ENCODE data around the gene GPR153. TPM values are rescaled to one million over a fixed set of nuclear protein-coding genes. Genes with fewer than 3 reads are reported as not detected.

The GPR153 gene
- total RNA-seq, 4 donors from 2014 or later: 6.2 to 17.3 (median 11.7) TPM

GRCh38 chr1:6243053-6243834 is 17.7 kb downstream of the GPR153 start:
- no peak overlapping the region for H3K4me3 ChIP-seq (ENCODE audit: low read depth, poor library complexity, severe bottlenecking)
- TF ChIP-seq CTCF (IDR thresholded peaks at IDR 0.05): no peak
- TF ChIP-seq POLR2A (IDR thresholded peaks at IDR 0.05): no peak
- intact Hi-C loops (cut with DNase I; ENCODE audit: low total_unique reads): loop anchor here (5.0 to 10.0 kb wide), 2 partner anchors 131 to 188 kb away; no protein-coding TSS in a partner anchor
- WGBS, 2 donors: 26 to 28% methylated on average over 12 to 18 of the region's 20 CpGs
- no peak for DNase-seq (ENCODE audit: low spot score in 2 of 2)

GRCh38 chr1:6241887-6242740 is 18.8 kb downstream of the GPR153 start:
- DNase-seq (ENCODE audit: low spot score in 2 of 2): no peak
- intact Hi-C loops (cut with DNase I; ENCODE audit: low total_unique reads): loop anchor here (5.0 to 10.0 kb wide), 2 partner anchors 130 to 187 kb away; no protein-coding TSS in a partner anchor
- no peak for TF ChIP-seq CTCF (IDR thresholded peaks at IDR 0.05)
- TF ChIP-seq POLR2A (IDR thresholded peaks at IDR 0.05): no peak
- no peak overlapping the region for H3K4me3 ChIP-seq (ENCODE audit: low read depth, poor library complexity, severe bottlenecking)
- 1 to 4% methylated on average over 31 to 35 of the region's 99 CpGs for WGBS, 2 donors

- DNase-seq (ENCODE audit: low spot score in 2 of 2): no peak
- H3K4me3 ChIP-seq (ENCODE audit: low read depth, poor library complexity, severe bottlenecking): no peak overlapping the region
- intact Hi-C loops (cut with DNase I; ENCODE audit: low total_unique reads): loop anchor here (5.0 to 10.0 kb wide), 2 partner anchors 129 to 186 kb away; no protein-coding TSS in a partner anchor
- WGBS, 2 donors: 36 to 43% methylated on average over 29 to 32 of the region's 33 CpGs
- TF ChIP-seq POLR2A (IDR thresholded peaks at IDR 0.05) (no peak), CTCF (IDR thresholded peaks at IDR 0.05) (no peak)
Observed at GRCh38 chr1:6241107-6241886, 19.6 kb downstream of the GPR153 start.

- no peak for DNase-seq (ENCODE audit: low spot score in 2 of 2)
- intact Hi-C loops (cut with DNase I; ENCODE audit: low total_unique reads): loop anchor here (5.0 to 10.0 kb wide), 2 partner anchors 128 to 185 kb away; no protein-coding TSS in a partner anchor
- 63 to 66% methylated on average over 17 of the region's 17 CpGs for WGBS, 2 donors
Observed at GRCh38 chr1:6239950-6240768, 20.7 kb downstream of the GPR153 start.

More at GRCh38 chr1:6239950-6240768, 20.7 kb downstream of the GPR153 start:
- H3K4me3 ChIP-seq (ENCODE audit: low read depth, poor library complexity, severe bottlenecking): no peak overlapping the region
- TF ChIP-seq CTCF (IDR thresholded peaks at IDR 0.05) (no peak), POLR2A (IDR thresholded peaks at IDR 0.05) (no peak)

Measured in lower leg skin (tissue), 4 donors.